ENCODE measurements around the gene AGPAT4.

Gene AGPAT4

GRCh38 chr6:161292145-161292544 is 18.3 kb upstream of the AGPAT4 start:
- TF ChIP-seq GATA3 (IDR thresholded peaks at IDR 0.05; ENCODE audit: low read depth, low read length) (no peak), GATA2 (IDR thresholded peaks at IDR 0.05; ENCODE audit: low read depth, low read length) (no peak)

GRCh38 chr6:161290751-161291150 is 16.9 kb upstream of the AGPAT4 start:
- TF ChIP-seq GATA2 (IDR thresholded peaks at IDR 0.05; ENCODE audit: low read depth, low read length) (no peak), GATA3 (IDR thresholded peaks at IDR 0.05; ENCODE audit: low read depth, low read length) (no peak)

DNA sequence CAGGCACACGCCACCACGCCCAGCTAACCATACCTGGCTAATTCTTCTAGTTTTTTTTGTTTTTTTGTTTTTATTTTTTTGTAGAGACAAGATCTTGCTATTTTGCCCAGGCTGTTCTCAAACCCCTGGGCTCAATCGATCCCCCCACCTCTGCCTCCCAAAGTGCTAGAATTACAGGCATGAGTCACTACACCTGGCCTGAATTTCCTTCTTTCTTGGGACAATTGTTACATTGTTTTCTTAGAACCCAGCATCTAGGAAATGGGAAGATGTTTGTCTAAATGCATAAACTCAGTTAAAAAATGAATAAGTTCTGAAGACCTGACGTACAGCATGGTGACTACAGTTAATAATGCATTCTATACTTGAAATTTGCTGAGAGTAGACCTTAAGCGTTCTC is 10.8 kb upstream of the AGPAT4 start:
- no peak for TF ChIP-seq GATA3 (IDR thresholded peaks at IDR 0.05; ENCODE audit: low read depth, low read length)
- TF ChIP-seq GATA2 (IDR thresholded peaks at IDR 0.05; ENCODE audit: low read depth, low read length) = no peak

GRCh38 chr6:161281092-161281491 is 7.2 kb upstream of the AGPAT4 start:
- TF ChIP-seq GATA2 (IDR thresholded peaks at IDR 0.05; ENCODE audit: low read depth, low read length) (no peak), GATA3 (IDR thresholded peaks at IDR 0.05; ENCODE audit: low read depth, low read length) (no peak)

GRCh38 chr6:161279677-161280415 is 6.0 kb upstream of the AGPAT4 start:
- no peak for TF ChIP-seq GATA2 (IDR thresholded peaks at IDR 0.05; ENCODE audit: low read depth, low read length)
- no peak for TF ChIP-seq GATA3 (IDR thresholded peaks at IDR 0.05; ENCODE audit: low read depth, low read length)

DNA sequence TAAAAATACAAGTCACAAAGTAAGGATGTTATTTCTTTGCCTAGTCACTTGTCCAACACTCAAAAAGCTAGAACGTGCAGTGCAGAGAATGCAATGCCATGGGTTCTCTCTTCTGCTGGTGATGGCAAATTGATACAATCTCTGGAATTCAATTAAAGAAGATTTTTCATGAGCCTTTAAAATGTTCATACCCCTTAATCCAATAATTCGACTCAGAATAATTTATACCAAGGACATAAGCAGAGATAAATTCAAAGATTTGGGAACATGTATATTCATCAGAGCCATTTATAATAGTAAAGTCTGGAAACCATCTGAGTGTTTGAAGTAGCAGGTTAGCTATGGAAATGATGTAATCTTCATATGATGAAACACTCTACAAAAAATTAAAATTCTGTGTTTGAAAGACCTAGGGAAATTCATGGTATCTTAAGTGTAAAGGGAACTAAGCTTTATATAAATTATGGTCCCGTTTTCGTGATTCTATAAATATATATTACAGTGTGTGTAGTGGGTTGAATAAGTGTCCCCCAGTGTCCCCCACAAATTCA is 2.8 kb upstream of the AGPAT4 start:
- TF ChIP-seq GATA2 (IDR thresholded peaks at IDR 0.05; ENCODE audit: low read depth, low read length) = no peak

DNA sequence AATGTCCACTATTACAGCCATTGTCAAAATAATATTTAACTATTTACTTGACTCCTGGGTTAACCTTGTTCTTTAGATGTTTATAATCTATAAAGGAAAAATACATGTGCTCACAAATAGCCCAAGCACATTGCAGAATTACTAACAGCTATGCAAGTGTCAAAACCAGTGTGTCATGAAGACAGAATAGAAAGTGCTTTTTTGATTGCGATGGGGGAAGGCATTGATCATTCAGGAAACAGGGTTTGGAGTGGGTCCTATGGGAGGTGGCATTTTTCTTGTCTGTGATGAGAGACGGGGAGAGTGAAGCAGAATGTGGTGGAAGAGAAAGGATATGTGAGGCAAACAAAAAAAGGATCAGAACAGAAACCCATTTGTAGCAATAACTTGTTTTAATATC is 1.0 kb upstream of the AGPAT4 start:
- TF ChIP-seq GATA2 (IDR thresholded peaks at IDR 0.05; ENCODE audit: low read depth, low read length) (no peak), GATA3 (IDR thresholded peaks at IDR 0.05; ENCODE audit: low read depth, low read length) (no peak)

DNA sequence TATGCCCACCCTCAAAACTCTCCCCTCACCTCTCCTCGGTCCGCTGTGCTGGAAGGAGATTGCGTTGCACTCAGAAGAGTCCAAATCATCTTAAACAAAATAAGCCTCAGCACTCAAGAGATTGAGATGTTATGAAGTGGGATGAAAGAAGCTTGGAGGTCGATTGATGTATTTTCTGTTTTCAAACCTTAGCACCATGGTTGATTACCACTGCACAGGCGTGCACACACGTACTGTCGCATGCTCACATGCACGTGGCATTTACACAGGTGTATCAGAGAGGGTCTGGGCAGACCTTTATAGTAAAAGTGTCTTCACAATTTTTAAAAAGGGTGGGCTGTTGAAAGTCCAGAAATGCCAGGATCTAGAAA is 612 bp upstream of the AGPAT4 start:
- TF ChIP-seq GATA3 (IDR thresholded peaks at IDR 0.05; ENCODE audit: low read depth, low read length) = no peak
- TF ChIP-seq GATA2 (IDR thresholded peaks at IDR 0.05; ENCODE audit: low read depth, low read length) = no peak

- TF ChIP-seq GATA3 (IDR thresholded peaks at IDR 0.05; ENCODE audit: low read depth, low read length) (no peak), GATA2 (IDR thresholded peaks at IDR 0.05; ENCODE audit: low read depth, low read length) (no peak)
Measured at GRCh38 chr6:161273274-161273751, 548 bp downstream of the AGPAT4 start.

- no peak for TF ChIP-seq GATA2 (IDR thresholded peaks at IDR 0.05; ENCODE audit: low read depth, low read length)
Measured at GRCh38 chr6:161272635-161273273, 1.1 kb downstream of the AGPAT4 start.

- TF ChIP-seq GATA2 (IDR thresholded peaks at IDR 0.05; ENCODE audit: low read depth, low read length) = no peak
- no peak for TF ChIP-seq GATA3 (IDR thresholded peaks at IDR 0.05; ENCODE audit: low read depth, low read length)
Measured at GRCh38 chr6:161271343-161272030, 2.4 kb downstream of the AGPAT4 start.

DNA sequence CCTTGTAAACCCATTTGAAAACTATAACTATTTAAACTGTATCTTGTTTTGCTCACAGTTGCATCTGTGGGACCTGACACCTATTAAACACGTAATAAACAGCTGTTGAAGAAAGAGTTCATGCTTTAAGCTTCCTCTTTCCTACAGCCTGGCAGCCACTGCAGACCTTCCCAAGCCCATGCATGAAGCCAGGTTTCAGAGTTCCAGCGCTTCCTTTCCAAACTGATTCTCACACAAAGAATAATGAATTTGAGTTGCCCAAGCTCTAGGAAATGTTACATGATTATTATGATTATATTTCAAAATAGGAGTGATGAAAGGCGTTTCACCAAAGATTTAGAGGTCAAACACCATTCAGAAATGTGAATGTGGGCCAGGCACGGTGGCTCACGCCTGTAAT is 3.7 kb downstream of the AGPAT4 start:
- TF ChIP-seq GATA2 (IDR thresholded peaks at IDR 0.05; ENCODE audit: low read depth, low read length) = no peak
- TF ChIP-seq GATA3 (IDR thresholded peaks at IDR 0.05; ENCODE audit: low read depth, low read length) = no peak

DNA sequence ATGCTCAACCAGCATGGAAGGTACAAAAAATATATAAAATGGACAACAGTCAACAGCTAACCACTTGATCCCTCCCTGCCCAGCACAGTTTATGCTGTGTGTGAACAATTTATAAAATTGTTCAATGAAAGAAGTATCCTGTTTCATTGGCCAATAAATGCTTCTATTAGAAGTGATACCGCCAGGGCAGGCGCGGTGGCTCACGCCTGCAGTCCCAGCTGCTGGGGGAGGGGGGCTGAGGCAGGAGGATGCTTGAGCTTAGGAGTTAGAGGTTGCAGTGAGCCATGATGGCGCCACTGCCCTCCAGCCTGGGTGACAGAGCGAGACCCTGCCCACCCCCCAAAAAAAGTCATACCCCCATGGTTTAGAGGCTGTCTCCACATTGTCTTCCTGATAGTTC is 4.6 kb downstream of the AGPAT4 start:
- TF ChIP-seq GATA2 (IDR thresholded peaks at IDR 0.05; ENCODE audit: low read depth, low read length) (no peak), GATA3 (IDR thresholded peaks at IDR 0.05; ENCODE audit: low read depth, low read length) (no peak)

- TF ChIP-seq GATA2 (IDR thresholded peaks at IDR 0.05; ENCODE audit: low read depth, low read length) = no peak
- TF ChIP-seq GATA3 (IDR thresholded peaks at IDR 0.05; ENCODE audit: low read depth, low read length) = no peak
Measured at GRCh38 chr6:161268531-161269210, 5.2 kb downstream of the AGPAT4 start.
